Natural killer cell (primary cell): Measurements from ENCODE around the gene SSC5D. TPM values are rescaled to one million over a fixed set of nuclear protein-coding genes. Genes with fewer than 3 reads are reported as not detected.

ENCODE experiments used
- ATAC-seq, 3 donors: fragments of 150-1000 bp in 2 of 3; fragments of 200-7000 bp in 1 of 3; cut with Tn5 transposase; 1 replicate in 1 of 3; 2 replicates in 2 of 3; pipeline ENCODE4 v1.10.0; 2021; ENCODE audit warnings: mild to moderate bottlenecking in 2 of 3, moderate library complexity in 2 of 3
- DNase-seq, 2 donors: peaks; one replicate each; pipeline versions ENCODE4 v3.0.0 to v3.0.0-alpha.2; 2013 to 2021; ENCODE audit warnings: mixed read lengths in 1 of 2
- H3K27ac ChIP-seq: one replicate; pipeline ENCODE4 v1.5.1; 2013; ENCODE audit warnings: mild to moderate bottlenecking, low read length
- H3K27me3 ChIP-seq: one replicate; pipeline ENCODE4 v1.6.1; 2013; ENCODE audit warnings: low read length; ENCODE audit not compliant: control insufficient read depth, insufficient read depth
- H3K36me3 ChIP-seq: one replicate; pipeline ENCODE4 v1.6.1; 2013; ENCODE audit warnings: low read length; ENCODE audit not compliant: control insufficient read depth, insufficient read depth
- H3K4me1 ChIP-seq: one replicate; pipeline ENCODE4 v1.6.1; 2013; ENCODE audit warnings: low read length; ENCODE audit not compliant: control insufficient read depth, insufficient read depth
- H3K4me3 ChIP-seq: one replicate; pipeline ENCODE4 v1.5.1; 2013; ENCODE audit warnings: low read length
- H3K9me3 ChIP-seq: one replicate; pipeline ENCODE4 v1.6.1; 2013; ENCODE audit warnings: low read length; ENCODE audit not compliant: control insufficient read depth, insufficient read depth
- H3K27ac Mint-ChIP-seq, 2 donors: one replicate each; pipeline ENCODE4 v1.8.0; 2022; ENCODE audit warnings: mild to moderate bottlenecking in 2 of 2, mixed read lengths in 2 of 2, moderate library complexity in 1 of 2
- H3K27me3 Mint-ChIP-seq, 2 donors: one replicate each; pipeline ENCODE4 v1.8.0; 2022; ENCODE audit warnings: low read depth in 2 of 2, mixed read lengths in 2 of 2
- H3K36me3 Mint-ChIP-seq: one replicate; pipeline ENCODE4 v1.8.0; 2022; ENCODE audit warnings: mixed read lengths
- H3K4me1 Mint-ChIP-seq, 2 donors: one replicate each; pipeline ENCODE4 v1.8.0; 2022; ENCODE audit warnings: mixed read lengths in 2 of 2
- H3K4me3 Mint-ChIP-seq: one replicate; pipeline ENCODE4 v1.8.0; 2022; ENCODE audit warnings: mild to moderate bottlenecking, moderate library complexity, mixed read lengths
- H3K9me3 Mint-ChIP-seq, 2 donors: one replicate each; pipeline ENCODE4 v1.8.0; 2022; ENCODE audit warnings: mixed read lengths in 2 of 2
- WGBS: methylation state at CpG from one replicate; pipeline ENCODE4 v1.1.7; 2013; ENCODE audit warnings: missing lambda C conversion rate; ENCODE audit not compliant: insufficient coverage; 5-methylcytosine and 5-hydroxymethylcytosine counted together
- intact Hi-C: fragments of 100-400 bp; cut with micrococcal nuclease; formaldehyde crosslinking; loops from one replicate; pipeline ENCODE4 v1.14.2; 2022
- total RNA-seq, 4 donors: library from RNA; stranded (reverse); fragments of 120-200 nt in 1 of 4; gene quantifications; one replicate each; pipeline versions ENCODE4 v1.2.3 to v1.2.4, GENCODE V29; 2013 to 2022
- TF ChIP-seq, protein P1 (sequence below): fragments of 200-600 bp; IDR thresholded peaks from one replicate; pipeline ENCODE4 v1.8.0; 2022; ENCODE audit warnings: antibody characterized with exemption

Gene SSC5D
- total RNA-seq, 3 donors from 2014 or later (not counting 1 experiment from before 2014, with no cell fraction given), result 0.11 to 0.68 (median 0.58) TPM

DNA sequence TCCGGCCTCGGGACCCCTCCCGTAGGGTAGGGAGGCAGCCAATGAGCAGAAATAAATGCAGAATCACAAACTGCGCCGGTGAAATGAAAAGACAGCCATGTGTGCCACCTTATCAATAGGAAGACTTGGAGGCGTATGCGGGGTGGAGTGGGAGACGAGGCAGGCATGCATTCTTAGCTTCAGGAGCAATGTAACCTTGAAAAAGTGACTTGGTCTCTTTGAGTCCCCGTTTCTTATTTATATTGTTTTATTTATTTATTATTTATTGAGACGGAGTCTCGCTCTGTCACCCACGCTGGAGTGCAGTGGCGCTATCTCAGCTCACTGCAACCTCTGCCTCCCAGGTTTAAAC lies 16.0 kb downstream of the SSC5D start:
- Histone ChIP-seq H3K4me3 (peak overlapping the region; percentile 54), H3K4me1 (peaks cover 14% of the 10 kb centered on the region), H3K27ac (peak overlapping the region; percentile 87), H3K36me3 (no peaks in the 10 kb centered on the region), H3K27me3 (no peaks in the 10 kb centered on the region), H3K9me3 (no peaks in the 10 kb centered on the region)
- DNase-seq, result no peak
- WGBS, result 30% methylated on average over 12 of the region's 13 CpGs
- Mint-ChIP-seq H3K4me3 (no peak overlapping the region), H3K36me3 (no peaks in the 10 kb centered on the region), H3K27me3 (peaks cover 0 to 3% of the 10 kb centered on the region in 2 donors), H3K9me3 (no peaks in the 10 kb centered on the region), H3K4me1 (peaks cover 13 to 14% of the 10 kb centered on the region in 2 donors), H3K27ac (peak overlapping the region; percentile 89 to 90)
- intact Hi-C loops, result loop anchor here (1.0 to 5.0 kb wide), 4 partner anchors 37 to 363 kb away; no protein-coding TSS in a partner anchor
- no peak for ATAC-seq
- TF ChIP-seq, protein P1, sequence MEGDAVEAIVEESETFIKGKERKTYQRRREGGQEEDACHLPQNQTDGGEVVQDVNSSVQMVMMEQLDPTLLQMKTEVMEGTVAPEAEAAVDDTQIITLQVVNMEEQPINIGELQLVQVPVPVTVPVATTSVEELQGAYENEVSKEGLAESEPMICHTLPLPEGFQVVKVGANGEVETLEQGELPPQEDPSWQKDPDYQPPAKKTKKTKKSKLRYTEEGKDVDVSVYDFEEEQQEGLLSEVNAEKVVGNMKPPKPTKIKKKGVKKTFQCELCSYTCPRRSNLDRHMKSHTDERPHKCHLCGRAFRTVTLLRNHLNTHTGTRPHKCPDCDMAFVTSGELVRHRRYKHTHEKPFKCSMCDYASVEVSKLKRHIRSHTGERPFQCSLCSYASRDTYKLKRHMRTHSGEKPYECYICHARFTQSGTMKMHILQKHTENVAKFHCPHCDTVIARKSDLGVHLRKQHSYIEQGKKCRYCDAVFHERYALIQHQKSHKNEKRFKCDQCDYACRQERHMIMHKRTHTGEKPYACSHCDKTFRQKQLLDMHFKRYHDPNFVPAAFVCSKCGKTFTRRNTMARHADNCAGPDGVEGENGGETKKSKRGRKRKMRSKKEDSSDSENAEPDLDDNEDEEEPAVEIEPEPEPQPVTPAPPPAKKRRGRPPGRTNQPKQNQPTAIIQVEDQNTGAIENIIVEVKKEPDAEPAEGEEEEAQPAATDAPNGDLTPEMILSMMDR, result peak; percentile 18

DNA sequence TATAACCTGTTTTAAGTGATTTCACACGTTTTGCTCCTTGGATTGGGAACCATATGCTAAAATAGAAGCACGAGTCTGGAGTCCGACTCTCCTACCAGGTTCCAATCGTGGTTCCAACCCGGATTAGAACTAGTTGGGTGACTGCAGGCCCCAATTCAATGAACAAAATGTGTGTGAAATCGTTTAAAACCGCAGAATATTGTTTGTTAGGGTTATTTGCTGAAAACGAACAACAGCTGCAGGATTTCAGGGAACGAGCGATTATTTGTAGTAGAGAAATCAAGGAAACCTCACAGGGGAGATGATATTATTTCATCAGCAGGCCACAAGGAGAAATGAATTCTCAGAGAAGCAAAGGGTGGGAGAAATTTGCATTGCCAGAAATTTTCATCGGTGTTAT lies 16.7 kb downstream of the SSC5D start:
- no peak for DNase-seq
- H3K4me3 ChIP-seq, result no peak overlapping the region
- H3K36me3 ChIP-seq, result no peaks in the 10 kb centered on the region
- H3K4me1 ChIP-seq, result peaks cover 14% of the 10 kb centered on the region
- ATAC-seq, result no peak
- TF ChIP-seq, protein P1, result no peak
- Mint-ChIP-seq H3K27me3 (peaks cover 0 to 3% of the 10 kb centered on the region in 2 donors), H3K36me3 (no peaks in the 10 kb centered on the region), H3K27ac (no peak overlapping the region), H3K4me3 (no peak overlapping the region), H3K4me1 (peaks cover 13 to 14% of the 10 kb centered on the region in 2 donors), H3K9me3 (no peaks in the 10 kb centered on the region)
- H3K27ac ChIP-seq, result no peak overlapping the region
- intact Hi-C loops, result loop anchor here (1.0 to 5.0 kb wide), 4 partner anchors 38 to 364 kb away; no protein-coding TSS in a partner anchor
- H3K27me3 ChIP-seq, result no peaks in the 10 kb centered on the region
- no peaks in the 10 kb centered on the region for H3K9me3 ChIP-seq
- WGBS, result 84% methylated on average over 11 of the region's 11 CpGs

DNA sequence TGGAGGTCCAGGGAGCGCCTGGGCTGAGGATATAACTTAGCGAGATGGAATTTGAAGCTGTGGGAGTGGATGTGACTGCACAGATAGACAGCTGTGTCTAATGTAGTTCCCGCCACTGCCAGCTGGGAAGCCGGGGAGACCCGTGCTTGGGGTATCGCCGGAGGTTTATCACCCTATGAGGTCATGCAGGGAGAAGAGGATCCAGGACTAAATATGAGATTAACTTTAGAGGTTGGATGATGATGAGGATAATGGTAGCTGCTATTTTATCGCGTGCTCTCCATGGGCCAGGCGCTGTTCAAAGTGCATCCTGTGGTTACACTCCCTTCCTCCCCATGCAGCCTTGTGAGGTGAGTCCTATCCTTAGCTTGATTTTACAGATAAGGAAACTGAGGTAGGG lies 19.9 kb downstream of the SSC5D start:
- TF ChIP-seq, protein P1, result no peak
- WGBS, result 72% methylated on average over 9 of the region's 10 CpGs
- no peaks in the 10 kb centered on the region for H3K27me3 ChIP-seq
- H3K9me3 Mint-ChIP-seq, result no peaks in the 10 kb centered on the region
- no peaks in the 10 kb centered on the region for H3K36me3 Mint-ChIP-seq
- no peaks in the 10 kb centered on the region for H3K9me3 ChIP-seq
- no peak for ATAC-seq
- H3K27ac ChIP-seq, result no peak overlapping the region
- peaks cover 12% of the 10 kb centered on the region for H3K4me1 ChIP-seq
- peaks cover 12 to 15% of the 10 kb centered on the region in 2 donors for H3K27me3 Mint-ChIP-seq
- H3K4me3 ChIP-seq, result no peak overlapping the region
- H3K4me1 Mint-ChIP-seq, result peaks cover 12% of the 10 kb centered on the region in 2 donors
- intact Hi-C loops, result no loop called here
- no peaks in the 10 kb centered on the region for H3K36me3 ChIP-seq
- DNase-seq, result no peak
- no peak overlapping the region for H3K27ac Mint-ChIP-seq
- H3K4me3 Mint-ChIP-seq, result no peak overlapping the region
